Left ventricle myocardium inferior (tissue), 1 donor: Measurements from ENCODE around the gene RANBP3. TPM values are rescaled to one million over a fixed set of nuclear protein-coding genes. Genes with fewer than 3 reads are reported as not detected.

ENCODE experiments used
- DNase-seq: peaks from one replicate; pipeline ENCODE4 v3.0.0-alpha.2; 2020
- H3K27ac ChIP-seq: fragments of 200-600 bp; replicated peaks from 2 replicates; pipeline ENCODE4 v1.8.0; 2021
- H3K27me3 ChIP-seq: fragments of 200-600 bp; 2 replicates; pipeline ENCODE4 v1.8.0; 2021; ENCODE audit warnings: low read depth
- H3K36me3 ChIP-seq: fragments of 200-600 bp; 2 replicates; pipeline ENCODE4 v1.8.0; 2021
- H3K4me1 ChIP-seq: fragments of 200-600 bp; 2 replicates; pipeline ENCODE4 v1.8.0; 2021
- H3K4me3 ChIP-seq: fragments of 200-600 bp; 2 replicates; pipeline ENCODE4 v1.8.0; 2021; ENCODE audit warnings: mild to moderate bottlenecking, moderate library complexity
- H3K9me3 ChIP-seq: fragments of 200-600 bp; replicated peaks from 2 replicates; pipeline ENCODE4 v1.8.0; 2021
- intact Hi-C: fragments of 100-400 bp; cut with micrococcal nuclease; formaldehyde crosslinking; loops from one replicate; pipeline ENCODE4 v1.11.0; 2022
- total RNA-seq: library from RNA; stranded (reverse); fragmentation: NEBNext Ultra II Directional; extraction: Animal tissue kit (Norgen Biotek cat#: 25700); gene quantifications from one replicate; pipeline ENCODE4 v1.2.1, GENCODE V29; 2021
- TF ChIP-seq, protein P1 (sequence below): fragments of 200-600 bp; IDR thresholded peaks from 2 replicates; pipeline ENCODE4 v1.8.0; 2021; ENCODE audit warnings: antibody characterized with exemption, mild to moderate bottlenecking, borderline replicate concordance
- donor health status: DM: no; HTN: yes; CAD: no; lungs with severe emphysema.

The RANBP3 gene
- total RNA-seq, 1 donor from 2014 or later = 54.8 TPM

DNA sequence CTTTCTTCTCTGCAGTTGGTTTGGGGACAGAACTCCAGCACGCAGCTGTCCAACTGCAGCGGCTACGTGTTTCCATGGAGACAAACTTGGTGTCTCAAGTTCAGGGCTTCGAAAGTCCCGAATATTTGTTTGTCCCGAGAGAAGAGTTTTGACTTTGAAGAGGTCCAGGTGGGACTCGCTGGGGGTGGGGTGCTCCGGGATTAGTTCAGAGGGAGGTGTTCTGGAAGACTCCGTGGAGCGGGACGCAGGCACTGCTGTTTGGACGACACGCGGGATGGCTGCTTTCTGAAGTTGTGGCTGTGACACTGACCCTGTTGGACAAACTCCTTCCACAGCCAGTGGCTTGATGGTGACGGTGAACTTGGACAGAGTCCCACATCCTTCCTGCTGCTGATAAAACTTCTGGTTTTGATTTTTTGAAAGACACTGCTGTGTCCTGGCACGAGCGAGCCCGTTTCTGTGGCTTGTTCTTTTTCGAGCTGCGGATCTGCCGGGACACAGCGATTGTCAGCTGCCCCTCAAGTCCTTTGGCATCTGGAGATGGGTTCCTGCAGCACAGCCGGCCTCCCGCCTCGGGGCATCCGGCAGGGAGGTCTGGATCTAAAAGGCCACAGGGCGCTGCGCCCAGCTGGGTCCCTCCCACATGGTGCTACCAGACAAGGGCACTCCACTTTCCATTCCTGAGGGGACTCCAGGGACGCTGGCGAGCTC, 15.9 kb upstream of the RANBP3 start:
- TF ChIP-seq, protein P1, sequence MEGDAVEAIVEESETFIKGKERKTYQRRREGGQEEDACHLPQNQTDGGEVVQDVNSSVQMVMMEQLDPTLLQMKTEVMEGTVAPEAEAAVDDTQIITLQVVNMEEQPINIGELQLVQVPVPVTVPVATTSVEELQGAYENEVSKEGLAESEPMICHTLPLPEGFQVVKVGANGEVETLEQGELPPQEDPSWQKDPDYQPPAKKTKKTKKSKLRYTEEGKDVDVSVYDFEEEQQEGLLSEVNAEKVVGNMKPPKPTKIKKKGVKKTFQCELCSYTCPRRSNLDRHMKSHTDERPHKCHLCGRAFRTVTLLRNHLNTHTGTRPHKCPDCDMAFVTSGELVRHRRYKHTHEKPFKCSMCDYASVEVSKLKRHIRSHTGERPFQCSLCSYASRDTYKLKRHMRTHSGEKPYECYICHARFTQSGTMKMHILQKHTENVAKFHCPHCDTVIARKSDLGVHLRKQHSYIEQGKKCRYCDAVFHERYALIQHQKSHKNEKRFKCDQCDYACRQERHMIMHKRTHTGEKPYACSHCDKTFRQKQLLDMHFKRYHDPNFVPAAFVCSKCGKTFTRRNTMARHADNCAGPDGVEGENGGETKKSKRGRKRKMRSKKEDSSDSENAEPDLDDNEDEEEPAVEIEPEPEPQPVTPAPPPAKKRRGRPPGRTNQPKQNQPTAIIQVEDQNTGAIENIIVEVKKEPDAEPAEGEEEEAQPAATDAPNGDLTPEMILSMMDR = no peak
- H3K27me3 ChIP-seq = no peaks in the 10 kb centered on the region
- no peaks in the 10 kb centered on the region for H3K9me3 ChIP-seq
- H3K4me3 ChIP-seq = peak overlapping the region; percentile 48
- intact Hi-C loops = no loop called here
- H3K27ac ChIP-seq = peak overlapping the region; percentile 55
- H3K4me1 ChIP-seq = peaks cover 21% of the 10 kb centered on the region
- peak; percentile 55 for DNase-seq
- peaks cover 11% of the 10 kb centered on the region for H3K36me3 ChIP-seq

DNA sequence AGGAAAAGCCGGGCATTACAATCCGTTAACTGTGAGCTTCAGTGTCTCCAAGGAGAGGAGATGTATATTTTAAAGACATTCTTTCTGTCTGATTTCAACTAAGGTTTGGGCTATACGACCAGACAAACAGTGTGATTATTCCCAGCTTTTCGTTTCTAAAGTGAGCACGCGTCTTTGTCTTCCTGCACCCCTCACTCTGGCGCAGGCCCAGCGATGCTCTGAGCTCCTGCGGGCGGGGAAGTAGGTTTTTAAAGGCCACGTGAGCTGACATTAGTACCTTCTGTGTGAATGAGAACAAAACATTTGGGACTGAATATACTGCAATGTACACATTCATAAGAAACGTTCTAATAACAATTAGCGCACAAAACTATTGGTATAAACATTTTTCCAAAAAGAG, 15.3 kb upstream of the RANBP3 start:
- no peaks in the 10 kb centered on the region for H3K27me3 ChIP-seq
- no peak overlapping the region for H3K27ac ChIP-seq
- peaks cover 11% of the 10 kb centered on the region for H3K36me3 ChIP-seq
- intact Hi-C loops = no loop called here
- H3K9me3 ChIP-seq = no peaks in the 10 kb centered on the region
- H3K4me1 ChIP-seq = peaks cover 21% of the 10 kb centered on the region
- H3K4me3 ChIP-seq = peak overlapping the region; percentile 48
- DNase-seq = no peak
- TF ChIP-seq, protein P1 = no peak

DNA sequence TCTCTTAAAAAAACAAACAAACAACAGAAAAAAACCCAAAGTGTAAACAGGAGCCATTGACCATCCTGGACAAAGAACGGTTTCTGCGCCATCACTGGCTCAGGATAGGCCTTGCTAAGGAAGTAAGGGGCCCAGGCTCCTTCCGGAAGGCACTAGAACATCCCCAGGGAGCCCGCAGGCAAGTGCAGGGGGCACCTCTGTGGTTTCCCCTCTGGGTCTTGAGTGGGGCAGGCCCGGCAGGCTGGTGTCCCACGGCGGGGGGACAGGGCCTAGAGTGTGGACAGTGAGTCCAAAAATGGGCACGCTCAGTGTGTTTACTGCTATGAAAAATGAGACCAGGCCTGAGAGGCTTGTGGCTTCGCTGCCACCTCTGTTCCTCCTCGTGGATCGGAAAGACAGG, 14.8 kb upstream of the RANBP3 start:
- no peak overlapping the region for H3K4me3 ChIP-seq
- no peak for DNase-seq

DNA sequence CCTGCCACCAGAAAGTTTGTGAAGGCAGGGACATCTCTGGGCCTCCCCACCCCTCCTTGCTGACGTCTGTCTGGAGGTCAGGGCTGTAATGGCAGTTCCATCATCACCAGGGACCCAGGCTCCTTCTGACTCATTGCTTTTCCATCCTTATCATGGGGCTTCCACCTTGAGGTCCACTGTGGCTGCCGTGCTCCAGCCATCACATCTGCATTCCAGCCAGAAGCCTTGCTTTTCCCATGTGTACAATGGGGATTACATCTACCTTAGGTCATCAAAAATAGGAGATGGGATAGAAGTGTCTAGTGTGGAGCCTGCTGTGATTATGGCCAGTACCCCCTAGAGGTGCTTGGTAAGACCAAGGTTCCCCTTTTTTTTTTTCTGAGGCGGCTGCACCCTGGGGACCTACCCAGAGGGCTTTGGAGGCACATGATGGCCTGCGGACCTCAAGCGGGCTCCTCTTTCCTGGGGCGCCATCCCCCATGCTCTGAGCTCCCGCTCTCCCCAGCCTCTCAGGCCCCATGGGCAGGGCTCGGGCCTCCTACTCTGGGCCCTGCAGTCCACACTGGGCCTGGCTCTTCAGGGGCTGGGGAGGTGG, 13.4 kb upstream of the RANBP3 start:
- DNase-seq = no peak
- peaks cover 32% of the 10 kb centered on the region for H3K4me1 ChIP-seq
- H3K27me3 ChIP-seq = no peaks in the 10 kb centered on the region
- H3K4me3 ChIP-seq = no peak overlapping the region
- H3K27ac ChIP-seq = no peak overlapping the region
- intact Hi-C loops = no loop called here
- H3K9me3 ChIP-seq = no peaks in the 10 kb centered on the region
- peaks cover 2% of the 10 kb centered on the region for H3K36me3 ChIP-seq
- TF ChIP-seq, protein P1 = no peak

More for the DNA sequence above, 14.8 kb upstream of the RANBP3 start:
- TF ChIP-seq, protein P1 = no peak
- intact Hi-C loops = no loop called here
- Histone ChIP-seq H3K4me1 (peaks cover 23% of the 10 kb centered on the region), H3K36me3 (peaks cover 11% of the 10 kb centered on the region), H3K27me3 (no peaks in the 10 kb centered on the region), H3K27ac (no peak overlapping the region), H3K9me3 (no peaks in the 10 kb centered on the region)

DNA sequence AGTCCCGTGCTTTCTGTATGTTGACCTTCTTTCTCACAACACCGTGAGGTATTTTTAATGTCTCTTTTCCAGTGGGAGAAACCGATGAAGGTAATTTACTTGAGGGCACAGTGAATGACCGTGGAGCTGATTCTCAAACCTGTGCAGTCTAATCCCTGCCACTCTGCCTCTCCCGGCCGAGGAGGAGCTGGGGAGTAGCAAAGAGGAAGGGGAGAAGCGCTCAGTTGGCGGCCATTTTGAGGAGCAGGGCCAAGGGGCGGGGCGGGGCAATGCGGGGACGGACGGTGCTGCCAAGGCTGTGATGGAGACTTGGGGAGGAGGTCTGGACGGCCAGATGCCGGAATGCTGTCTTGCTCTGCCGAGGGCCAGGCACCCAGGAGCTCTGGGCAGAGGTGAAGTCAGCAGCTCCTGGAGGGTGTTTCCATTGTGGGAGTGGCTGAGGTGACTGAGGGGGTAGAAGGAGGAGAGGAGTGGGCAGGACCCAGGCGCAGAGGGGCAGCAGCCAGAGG, 12.4 kb upstream of the RANBP3 start:
- TF ChIP-seq, protein P1 = no peak
- no peak overlapping the region for H3K4me3 ChIP-seq
- intact Hi-C loops = no loop called here

More for the DNA sequence above, 12.4 kb upstream of the RANBP3 start:
- H3K36me3 ChIP-seq = no peaks in the 10 kb centered on the region
- peaks cover 32% of the 10 kb centered on the region for H3K4me1 ChIP-seq
- no peak for DNase-seq
- H3K27ac ChIP-seq = no peak overlapping the region
- no peaks in the 10 kb centered on the region for H3K27me3 ChIP-seq
- no peaks in the 10 kb centered on the region for H3K9me3 ChIP-seq
